ENCODE measurements around the gene OGFOD1.

DNA sequence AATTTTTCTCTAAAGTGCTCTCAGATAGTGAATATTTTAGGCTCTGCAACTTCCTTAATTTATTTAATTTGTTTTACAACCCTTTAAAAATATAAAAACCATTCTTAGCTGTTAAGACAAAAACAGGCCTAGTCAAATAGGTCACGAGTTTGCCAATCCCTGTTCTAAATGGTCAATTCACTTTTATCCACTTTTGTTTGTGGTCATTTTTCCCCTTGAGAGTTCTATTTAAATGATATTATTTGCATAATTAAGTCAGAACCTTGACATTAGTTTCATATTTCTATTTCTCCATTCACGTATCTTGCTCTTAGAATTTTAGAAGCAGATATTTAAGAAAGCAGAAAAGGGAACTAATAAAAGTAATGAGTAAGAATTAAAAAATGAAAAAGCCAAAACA lies 30.0 kb upstream of the OGFOD1 start:
- TF ChIP-seq FOXM1 (IDR thresholded peaks at IDR 0.05; ENCODE audit: borderline replicate concordance), result no peak
- no peak for TF ChIP-seq FOXK2 (IDR thresholded peaks at IDR 0.05)
- no peak for TF ChIP-seq SP1 (IDR thresholded peaks at IDR 0.05)
- TF ChIP-seq SUZ12 (IDR thresholded peaks at IDR 0.05), result no peak
- no peak for TF ChIP-seq ZNF384 (IDR thresholded peaks at IDR 0.05)
- no peak for TF ChIP-seq L3MBTL2 (conservative IDR thresholded peaks at IDR 0.05)
- TF ChIP-seq, protein P1, sequence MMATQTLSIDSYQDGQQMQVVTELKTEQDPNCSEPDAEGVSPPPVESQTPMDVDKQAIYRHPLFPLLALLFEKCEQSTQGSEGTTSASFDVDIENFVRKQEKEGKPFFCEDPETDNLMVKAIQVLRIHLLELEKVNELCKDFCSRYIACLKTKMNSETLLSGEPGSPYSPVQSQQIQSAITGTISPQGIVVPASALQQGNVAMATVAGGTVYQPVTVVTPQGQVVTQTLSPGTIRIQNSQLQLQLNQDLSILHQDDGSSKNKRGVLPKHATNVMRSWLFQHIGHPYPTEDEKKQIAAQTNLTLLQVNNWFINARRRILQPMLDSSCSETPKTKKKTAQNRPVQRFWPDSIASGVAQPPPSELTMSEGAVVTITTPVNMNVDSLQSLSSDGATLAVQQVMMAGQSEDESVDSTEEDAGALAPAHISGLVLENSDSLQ (IDR thresholded peaks at IDR 0.05), result no peak
- no peak for TF ChIP-seq HDGF (IDR thresholded peaks at IDR 0.05; ENCODE audit: borderline replicate concordance)
- no peak for TF ChIP-seq FOXA1 (IDR thresholded peaks at IDR 0.05)
- TF ChIP-seq LEF1 (IDR thresholded peaks at IDR 0.05; ENCODE audit: borderline replicate concordance), result no peak
- TF ChIP-seq TARDBP (IDR thresholded peaks at IDR 0.05), result no peak
- no peak for TF ChIP-seq BHLHE40 (IDR thresholded peaks at IDR 0.05; ENCODE audit: borderline replicate concordance)
- TF ChIP-seq CTBP1 (IDR thresholded peaks at IDR 0.05; ENCODE audit: borderline replicate concordance), result no peak
- TF ChIP-seq NFRKB (IDR thresholded peaks at IDR 0.05), result no peak

Data from HEK293T (cell line).